Sigmoid colon (tissue), 7 donors: ENCODE data around the gene ZCCHC24. TPM values are rescaled to one million over a fixed set of nuclear protein-coding genes. Genes with fewer than 3 reads are reported as not detected.

ENCODE experiments used
- DNase-seq: peaks from one replicate; pipeline ENCODE4 v3.0.0-alpha.2; 2019
- H3K27ac ChIP-seq, 4 donors: fragments of 200-600 bp; sonication (generic); one replicate each; pipeline ENCODE4 v1.5.1; 2016 to 2019; ENCODE audit warnings: mild to moderate bottlenecking in 1 of 4
- H3K27me3 ChIP-seq, 3 donors: fragments of 200-600 bp; sonication (generic); one replicate each; pipeline ENCODE4 v1.5.1; 2019; ENCODE audit warnings: mild to moderate bottlenecking in 1 of 3
- H3K36me3 ChIP-seq, 4 donors: fragments of 200-600 bp; sonication (generic); one replicate each; pipeline ENCODE4 v1.5.1; 2016 to 2019
- H3K4me1 ChIP-seq, 4 donors: fragments of 200-600 bp; sonication (generic); one replicate each; pipeline ENCODE4 v1.5.1; 2017 to 2019
- H3K4me3 ChIP-seq, 4 donors: fragments of 200-600 bp; sonication (generic); one replicate each; pipeline ENCODE4 v1.5.1; 2017 to 2019; ENCODE audit warnings: mild to moderate bottlenecking in 2 of 4, moderate library complexity in 1 of 4
- H3K9me3 ChIP-seq, 4 donors: fragments of 200-600 bp in 3 of 4; sonication (generic) in 3 of 4; one replicate each; pipeline versions ENCODE4 v1.5.1 to v1.6.1; 2013 to 2019
- EP300 ChIP-seq, 4 donors: sonication (generic); formaldehyde crosslinking; IDR thresholded peaks; one replicate each; pipeline ENCODE4 v1.6.1; 2017; ENCODE audit warnings: antibody characterized with exemption in 4 of 4
- POLR2A ChIP-seq, 2 donors: fragments of 450-650 bp; IDR thresholded peaks; one replicate each; pipeline ENCODE4 v1.6.1; 2016; ENCODE audit warnings: antibody characterized with exemption in 2 of 2, mild to moderate bottlenecking in 2 of 2, moderate library complexity in 2 of 2
- POLR2AphosphoS5 ChIP-seq, 4 donors: sonication (generic); formaldehyde crosslinking; IDR thresholded peaks; one replicate each; pipeline ENCODE4 v1.6.1; 2017; ENCODE audit warnings: antibody characterized with exemption in 4 of 4
- WGBS, 2 donors: extraction: QIAGEN DNeasy Blood & Tissue Kit; methylation state at CpG; one replicate each; pipeline ENCODE4 v1.1.7; 2013; 5-methylcytosine and 5-hydroxymethylcytosine counted together
- intact Hi-C: fragments of 100-400 bp; cut with DNase I; formaldehyde crosslinking; loops from one replicate; pipeline ENCODE4 v1.15.1; 2023
- polyA plus RNA-seq, 3 donors: library from polyadenylated mRNA; stranded (reverse); fragments of 200-250 nt; gene quantifications; one replicate each; pipeline ENCODE4 v1.2.3, GENCODE V29; 2013
- total RNA-seq, 4 donors: library from RNA; depleted of rRNA; stranded (reverse); fragments of >200 nt; gene quantifications; one replicate each; pipeline ENCODE4 v1.1.0, GENCODE V29; 2016
- TF ChIP-seq, protein P1 (sequence below), 4 experiments: fragments of 450-650 bp in 3 of 4; fragments of 200-600 bp in 1 of 4; IDR thresholded peaks; one replicate each; pipeline ENCODE4 v1.5.1; 2016 to 2019; ENCODE audit warnings: antibody characterized with exemption in 4 of 4, mild to moderate bottlenecking in 3 of 4, moderate library complexity in 2 of 4
- donor health status: healthy with polysubstance abuse.
- donor health status: Bipolar disorder and iron deficiency.
- donor health status: healthy.

The ZCCHC24 gene
- total and polyA plus RNA-seq, 7 donors, result 7.6 to 141 (median 82.6) TPM

DNA sequence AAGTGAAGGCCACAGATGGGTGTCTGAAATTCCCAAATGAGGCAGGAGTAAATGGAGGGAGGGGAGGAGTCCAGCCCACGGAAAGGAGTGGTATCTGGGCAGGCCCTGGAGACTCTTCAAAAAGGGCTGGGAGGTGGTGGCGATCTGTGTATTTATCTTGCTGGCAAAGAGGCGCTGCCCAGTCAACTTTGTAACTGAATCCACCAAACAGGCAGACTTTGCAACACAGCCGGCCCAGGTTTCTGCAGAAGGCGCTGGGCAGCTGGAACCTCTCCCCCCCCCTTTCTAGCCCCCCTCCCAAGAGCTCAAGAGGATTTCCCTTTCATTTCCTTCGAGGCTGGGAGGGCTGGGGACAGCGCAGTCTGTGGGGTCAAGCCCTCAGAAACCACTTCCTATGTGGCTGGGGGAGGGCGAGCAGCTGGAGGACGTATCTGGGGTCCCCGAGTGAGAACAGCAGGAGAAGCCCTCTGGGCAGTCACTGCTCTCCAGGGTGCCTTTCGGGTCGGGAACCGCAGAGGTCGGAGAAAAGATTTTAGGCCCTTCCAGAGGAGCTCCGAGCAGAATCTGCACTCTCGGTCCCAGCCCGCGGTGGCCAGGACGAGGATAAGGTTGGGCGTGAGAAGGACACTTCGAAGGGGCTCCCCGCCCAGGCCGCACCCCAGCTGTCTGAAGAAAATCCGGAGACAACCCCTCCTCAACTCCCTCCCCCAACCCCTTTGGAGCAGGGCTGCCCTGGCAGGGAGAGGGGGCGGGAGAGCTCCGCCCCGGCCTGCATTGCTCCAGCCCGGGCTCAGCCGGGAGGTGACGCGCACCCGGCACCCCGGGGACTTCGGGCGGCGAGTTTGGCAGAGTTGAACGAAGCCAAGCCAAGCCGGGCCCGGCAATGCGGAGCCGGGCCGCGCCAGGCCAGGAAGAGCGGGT is 965 bp downstream of the ZCCHC24 start:
- no peaks in the 10 kb centered on the region for H3K27me3 ChIP-seq
- no peaks in the 10 kb centered on the region for H3K9me3 ChIP-seq
- peak; percentile 89 for DNase-seq
- no peaks in the 10 kb centered on the region for H3K36me3 ChIP-seq
- peaks cover 0 to 57% (median 53%) of the 10 kb centered on the region in 4 donors for H3K4me1 ChIP-seq
- intact Hi-C loops, result loop anchor here (2.0 to 5.0 kb wide), 2 partner anchors 44 to 172 kb away; no protein-coding TSS in a partner anchor
- H3K4me3 ChIP-seq, result peak overlapping the region; percentile 94 to 100 (median 99)
- TF ChIP-seq, protein P1, sequence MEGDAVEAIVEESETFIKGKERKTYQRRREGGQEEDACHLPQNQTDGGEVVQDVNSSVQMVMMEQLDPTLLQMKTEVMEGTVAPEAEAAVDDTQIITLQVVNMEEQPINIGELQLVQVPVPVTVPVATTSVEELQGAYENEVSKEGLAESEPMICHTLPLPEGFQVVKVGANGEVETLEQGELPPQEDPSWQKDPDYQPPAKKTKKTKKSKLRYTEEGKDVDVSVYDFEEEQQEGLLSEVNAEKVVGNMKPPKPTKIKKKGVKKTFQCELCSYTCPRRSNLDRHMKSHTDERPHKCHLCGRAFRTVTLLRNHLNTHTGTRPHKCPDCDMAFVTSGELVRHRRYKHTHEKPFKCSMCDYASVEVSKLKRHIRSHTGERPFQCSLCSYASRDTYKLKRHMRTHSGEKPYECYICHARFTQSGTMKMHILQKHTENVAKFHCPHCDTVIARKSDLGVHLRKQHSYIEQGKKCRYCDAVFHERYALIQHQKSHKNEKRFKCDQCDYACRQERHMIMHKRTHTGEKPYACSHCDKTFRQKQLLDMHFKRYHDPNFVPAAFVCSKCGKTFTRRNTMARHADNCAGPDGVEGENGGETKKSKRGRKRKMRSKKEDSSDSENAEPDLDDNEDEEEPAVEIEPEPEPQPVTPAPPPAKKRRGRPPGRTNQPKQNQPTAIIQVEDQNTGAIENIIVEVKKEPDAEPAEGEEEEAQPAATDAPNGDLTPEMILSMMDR (IDR thresholded peaks at IDR 0.05), result no peak
- TF ChIP-seq EP300 (IDR thresholded peaks at IDR 0.05) (no peak), POLR2AphosphoS5 (IDR thresholded peaks at IDR 0.05) (peak in 3 of 4 donors; percentile 37 to 74 (median 48)), POLR2A (IDR thresholded peaks at IDR 0.05) (peak in 1 of 2 donors; percentile 13)
- 1% methylated on average over 44 of the region's 44 CpGs for WGBS, 2 donors
- H3K27ac ChIP-seq, result peak overlapping the region in 3 of 4 donors; percentile 98 to 100 (median 99)

DNA sequence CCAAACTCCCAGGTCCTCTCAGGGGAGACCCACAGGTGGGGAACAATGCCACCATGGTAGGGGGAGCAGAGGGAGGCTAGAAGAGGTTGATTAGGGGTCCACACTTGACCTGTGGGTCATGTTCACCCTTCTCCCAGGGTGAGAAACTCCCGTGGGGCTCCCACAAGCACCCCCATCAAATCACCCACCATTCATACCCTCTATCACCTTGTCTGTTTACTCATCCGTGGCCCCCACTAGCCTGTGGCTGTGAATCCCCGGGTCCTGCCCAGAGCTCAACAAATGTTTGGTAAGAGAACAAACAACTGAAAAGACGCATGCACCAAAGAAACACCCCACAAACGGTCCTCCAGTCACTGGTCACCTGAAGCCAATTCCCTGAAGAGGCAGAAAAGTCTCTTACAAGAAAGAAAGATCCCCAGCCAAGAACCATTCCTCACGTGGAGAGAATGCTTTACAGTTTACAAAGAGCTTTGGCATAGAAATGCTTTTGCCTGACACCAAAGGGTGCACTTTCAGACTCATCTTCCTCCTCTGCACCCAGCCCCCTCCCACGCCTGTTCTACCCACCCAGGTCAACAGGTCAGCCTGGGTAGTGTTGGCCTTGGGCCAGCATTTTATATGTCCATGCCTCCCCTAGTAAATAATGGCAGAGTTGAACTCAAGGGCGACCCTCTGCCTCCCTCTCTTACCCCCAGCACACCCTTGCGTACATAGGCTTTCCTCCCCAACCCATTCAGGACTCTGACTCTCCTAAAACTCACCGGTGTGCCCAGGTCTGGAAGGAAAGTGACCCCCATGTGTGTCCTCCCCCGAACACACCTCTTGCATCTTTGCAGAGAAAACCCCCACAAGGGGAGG is 1.9 kb downstream of the ZCCHC24 start:
- peak overlapping the region in 3 of 4 donors; percentile 98 to 100 (median 99) for H3K27ac ChIP-seq
- intact Hi-C loops, result loop anchor here (2.0 kb wide), 1 partner anchor 43 kb away; no protein-coding TSS in a partner anchor
- 24 to 34% methylated on average over 11 of the region's 11 CpGs for WGBS, 2 donors
- peaks cover 0 to 66% (median 62%) of the 10 kb centered on the region in 4 donors for H3K4me1 ChIP-seq
- TF ChIP-seq, protein P1 (IDR thresholded peaks at IDR 0.05), result no peak
- peak in 2 of 4 donors; percentile 20 to 27 for TF ChIP-seq POLR2AphosphoS5 (IDR thresholded peaks at IDR 0.05)
- H3K4me3 ChIP-seq, result peak overlapping the region; percentile 94 to 100 (median 99)
- no peak for DNase-seq
- H3K9me3 ChIP-seq, result no peaks in the 10 kb centered on the region
- no peaks in the 10 kb centered on the region for H3K36me3 ChIP-seq
- H3K27me3 ChIP-seq, result no peaks in the 10 kb centered on the region

DNA sequence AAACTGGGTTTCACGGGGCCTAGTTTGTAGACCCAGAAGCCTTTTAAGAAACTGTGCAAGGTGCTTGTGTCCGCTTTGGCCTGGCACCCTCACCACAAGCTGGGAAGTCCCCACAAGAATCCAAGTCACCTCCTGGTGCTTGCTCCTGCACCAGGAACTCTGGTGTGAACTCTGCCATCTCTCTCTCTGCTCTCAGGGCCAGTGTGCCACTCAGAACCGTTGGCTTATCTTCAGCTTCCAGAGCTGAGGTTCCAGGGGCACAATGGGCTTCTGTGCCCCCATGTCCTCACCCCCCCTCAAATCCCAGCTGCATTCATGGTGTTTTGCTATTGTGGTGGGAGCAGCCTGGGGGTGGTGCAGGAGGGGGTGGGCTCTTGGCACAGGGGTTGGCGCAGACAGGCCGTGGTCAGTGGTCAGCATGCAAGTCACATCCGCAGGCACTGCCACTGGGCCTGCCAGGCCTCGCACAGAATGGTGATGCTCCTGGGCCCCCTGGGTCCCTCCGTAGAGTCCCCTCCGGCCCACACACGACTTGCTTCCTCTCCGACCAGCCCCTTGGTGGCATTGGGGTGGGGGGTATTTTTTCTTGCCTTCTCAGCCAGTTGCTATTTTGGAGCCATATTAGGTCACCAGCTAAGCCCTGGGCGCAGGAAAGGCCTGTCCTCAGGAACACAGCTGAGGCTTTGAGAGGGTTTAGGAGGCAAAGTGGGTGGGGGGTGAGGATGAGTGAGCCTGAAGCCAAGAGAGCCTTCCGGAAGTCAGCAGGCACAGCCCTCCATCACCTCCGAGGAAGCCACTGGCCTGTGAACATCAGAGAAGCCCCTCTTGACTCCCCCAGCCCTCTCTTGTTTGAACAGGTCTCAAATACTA is 3.0 kb downstream of the ZCCHC24 start:
- peaks cover 0 to 77% (median 74%) of the 10 kb centered on the region in 4 donors for H3K4me1 ChIP-seq
- WGBS, 2 donors, result 82 to 88% methylated on average over 14 of the region's 14 CpGs
- H3K4me3 ChIP-seq, result peak overlapping the region; percentile 94 to 100 (median 99)
- intact Hi-C loops, result no loop called here
- peak overlapping the region in 3 of 4 donors; percentile 98 to 100 (median 99) for H3K27ac ChIP-seq
- DNase-seq, result no peak
- no peaks in the 10 kb centered on the region for H3K9me3 ChIP-seq
- no peaks in the 10 kb centered on the region for H3K27me3 ChIP-seq
- TF ChIP-seq POLR2AphosphoS5 (IDR thresholded peaks at IDR 0.05), result peak in 1 of 4 donors; percentile 15
- TF ChIP-seq EP300 (IDR thresholded peaks at IDR 0.05), result no peak
- peaks cover 0 to 2% (median 0%) of the 10 kb centered on the region in 4 donors for H3K36me3 ChIP-seq

DNA sequence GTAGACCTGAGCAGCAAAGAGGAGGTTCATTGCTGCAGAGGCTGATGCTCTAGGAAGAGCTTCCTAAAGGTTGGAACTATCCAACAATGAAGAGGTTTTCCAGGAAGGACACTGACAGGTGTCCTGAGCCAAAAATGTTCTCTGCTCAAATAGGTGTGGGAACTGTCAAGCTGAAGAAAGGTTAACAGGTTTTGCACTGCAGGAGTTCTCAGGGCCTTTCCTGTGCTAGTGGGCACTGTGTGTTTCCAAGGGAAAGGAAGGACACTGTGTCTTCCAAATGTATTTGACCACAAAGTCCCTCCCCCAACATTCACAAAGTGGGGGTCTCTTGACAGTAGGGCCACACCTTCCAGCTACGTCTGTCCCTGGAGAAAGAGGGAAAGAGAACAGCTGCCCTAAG is 4.0 kb downstream of the ZCCHC24 start:
- Histone ChIP-seq H3K4me1 (peaks cover 0 to 80% (median 78%) of the 10 kb centered on the region in 4 donors), H3K4me3 (peak overlapping the region in 1 of 4 donors; percentile 100), H3K9me3 (no peaks in the 10 kb centered on the region), H3K27me3 (no peaks in the 10 kb centered on the region), H3K27ac (peak overlapping the region in 3 of 4 donors; percentile 98 to 100 (median 99)), H3K36me3 (peaks cover 0 to 7% (median 0%) of the 10 kb centered on the region in 4 donors)
- DNase-seq, result no peak
- intact Hi-C loops, result no loop called here
- WGBS, 2 donors, result 0 to 60% methylated on average over 1 of the region's 1 CpG
- TF ChIP-seq POLR2AphosphoS5 (IDR thresholded peaks at IDR 0.05) (no peak), POLR2A (IDR thresholded peaks at IDR 0.05) (no peak), EP300 (IDR thresholded peaks at IDR 0.05) (no peak)
- TF ChIP-seq, protein P1 (IDR thresholded peaks at IDR 0.05), result no peak
